ENCODE data around the gene ALPK3.

ALPK3 gene

GRCh38 chr15:84830036-84830435 lies 12.9 kb downstream of the ALPK3 start:
- TF ChIP-seq, protein P1, sequence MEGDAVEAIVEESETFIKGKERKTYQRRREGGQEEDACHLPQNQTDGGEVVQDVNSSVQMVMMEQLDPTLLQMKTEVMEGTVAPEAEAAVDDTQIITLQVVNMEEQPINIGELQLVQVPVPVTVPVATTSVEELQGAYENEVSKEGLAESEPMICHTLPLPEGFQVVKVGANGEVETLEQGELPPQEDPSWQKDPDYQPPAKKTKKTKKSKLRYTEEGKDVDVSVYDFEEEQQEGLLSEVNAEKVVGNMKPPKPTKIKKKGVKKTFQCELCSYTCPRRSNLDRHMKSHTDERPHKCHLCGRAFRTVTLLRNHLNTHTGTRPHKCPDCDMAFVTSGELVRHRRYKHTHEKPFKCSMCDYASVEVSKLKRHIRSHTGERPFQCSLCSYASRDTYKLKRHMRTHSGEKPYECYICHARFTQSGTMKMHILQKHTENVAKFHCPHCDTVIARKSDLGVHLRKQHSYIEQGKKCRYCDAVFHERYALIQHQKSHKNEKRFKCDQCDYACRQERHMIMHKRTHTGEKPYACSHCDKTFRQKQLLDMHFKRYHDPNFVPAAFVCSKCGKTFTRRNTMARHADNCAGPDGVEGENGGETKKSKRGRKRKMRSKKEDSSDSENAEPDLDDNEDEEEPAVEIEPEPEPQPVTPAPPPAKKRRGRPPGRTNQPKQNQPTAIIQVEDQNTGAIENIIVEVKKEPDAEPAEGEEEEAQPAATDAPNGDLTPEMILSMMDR (IDR thresholded peaks at IDR 0.05; ENCODE audit: low read depth, low read length) = no peak
- H3K4me3 ChIP-seq (ENCODE audit: low read depth, low read length) = no peak overlapping the region

- TF ChIP-seq, protein P1 (IDR thresholded peaks at IDR 0.05; ENCODE audit: low read depth, low read length) = no peak
- no peak overlapping the region for H3K4me3 ChIP-seq (ENCODE audit: low read depth, low read length)
Measured at GRCh38 chr15:84831028-84831427, 13.9 kb downstream of the ALPK3 start.

DNA sequence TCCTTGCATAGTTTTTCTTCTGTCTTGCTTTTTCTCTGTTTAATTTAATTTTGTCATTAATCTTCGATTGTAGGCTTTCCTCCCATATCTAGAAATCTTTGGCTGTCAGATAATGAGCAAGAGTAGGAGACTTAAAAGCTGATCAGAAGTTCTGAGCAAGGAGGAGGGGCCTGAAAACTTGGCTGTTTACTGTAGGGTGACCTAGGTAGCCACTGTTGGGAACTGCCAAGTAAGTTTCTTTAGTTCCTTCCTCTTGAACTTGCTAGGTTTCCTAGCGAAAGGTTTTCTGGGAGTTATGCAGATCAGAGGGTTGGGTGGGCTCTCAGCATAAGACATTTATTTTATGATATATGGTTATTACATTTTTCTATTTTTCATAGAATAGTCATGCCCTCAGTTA lies 14.5 kb downstream of the ALPK3 start:
- TF ChIP-seq, protein P1 (IDR thresholded peaks at IDR 0.05; ENCODE audit: low read depth, low read length) = no peak

DNA sequence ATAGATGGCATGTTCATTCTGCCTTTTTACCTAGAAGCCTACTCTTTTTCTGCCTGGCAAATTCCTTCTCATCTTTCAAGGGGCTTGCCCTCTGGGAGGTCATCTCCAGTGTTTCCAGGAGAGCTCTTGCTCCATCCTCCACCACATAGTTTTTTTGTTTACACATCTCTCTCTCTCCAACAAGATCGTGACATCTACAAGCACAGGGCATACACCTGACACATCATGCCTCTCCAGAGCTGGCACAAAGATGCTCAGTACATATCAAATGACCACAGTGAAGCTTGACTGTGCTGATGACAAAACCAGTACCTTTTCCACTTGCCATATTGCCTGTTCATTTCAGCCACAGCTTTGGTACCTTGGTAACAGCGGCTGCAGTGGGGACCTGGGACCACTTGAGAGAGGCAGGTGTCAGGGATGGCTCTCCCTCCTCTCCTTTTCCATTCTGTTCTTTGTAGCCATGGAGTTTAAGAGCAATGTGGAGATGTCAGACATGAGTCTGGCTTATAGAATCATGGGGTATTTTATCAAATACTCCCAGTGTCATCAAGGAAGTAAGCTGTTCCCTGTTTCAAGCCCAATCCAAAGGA lies 15.4 kb downstream of the ALPK3 start:
- TF ChIP-seq, protein P1 (IDR thresholded peaks at IDR 0.05; ENCODE audit: low read depth, low read length) = no peak
- no peak overlapping the region for H3K4me3 ChIP-seq (ENCODE audit: low read depth, low read length)

More for the DNA sequence above, 14.5 kb downstream of the ALPK3 start:
- H3K4me3 ChIP-seq (ENCODE audit: low read depth, low read length) = no peak overlapping the region

DNA sequence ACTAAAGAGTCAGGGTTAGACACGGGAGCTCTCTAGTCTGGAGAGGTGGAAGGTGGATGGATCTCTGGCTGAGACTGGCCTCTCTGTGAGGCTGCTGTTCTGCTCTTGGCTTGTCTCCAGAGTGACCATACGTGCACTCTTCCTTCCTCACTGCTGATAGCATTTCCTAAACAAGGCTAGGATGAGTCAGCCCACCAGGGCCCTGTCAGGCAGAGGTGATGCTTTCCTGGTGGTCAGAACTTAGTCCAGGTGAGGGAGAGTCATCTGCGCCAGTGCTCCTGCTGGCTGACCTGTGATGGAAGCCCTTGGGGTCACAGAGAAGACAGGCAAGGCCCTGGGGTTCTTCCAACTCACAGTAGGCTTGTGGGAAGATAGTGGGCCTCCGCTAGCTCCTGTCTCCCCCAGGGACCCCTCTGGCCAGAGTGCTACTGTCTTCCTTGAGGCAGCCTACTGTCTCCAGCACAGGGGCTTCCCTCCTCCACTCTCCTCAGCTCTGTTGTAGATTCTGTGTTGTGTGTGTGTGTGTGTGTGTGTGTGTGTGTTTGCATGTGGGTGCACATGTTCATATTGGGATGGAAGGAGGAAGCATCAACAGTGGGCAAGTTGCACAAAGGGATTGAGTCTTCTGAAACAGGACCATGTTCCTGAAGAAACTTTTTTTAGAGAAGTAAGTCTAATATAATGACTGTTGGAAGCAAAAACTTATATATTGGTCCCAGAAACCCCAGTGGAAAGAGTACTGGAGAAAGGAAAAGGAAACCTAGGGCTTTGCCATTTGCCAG lies 16.5 kb downstream of the ALPK3 start:
- no peak overlapping the region for H3K4me3 ChIP-seq (ENCODE audit: low read depth, low read length)

DNA sequence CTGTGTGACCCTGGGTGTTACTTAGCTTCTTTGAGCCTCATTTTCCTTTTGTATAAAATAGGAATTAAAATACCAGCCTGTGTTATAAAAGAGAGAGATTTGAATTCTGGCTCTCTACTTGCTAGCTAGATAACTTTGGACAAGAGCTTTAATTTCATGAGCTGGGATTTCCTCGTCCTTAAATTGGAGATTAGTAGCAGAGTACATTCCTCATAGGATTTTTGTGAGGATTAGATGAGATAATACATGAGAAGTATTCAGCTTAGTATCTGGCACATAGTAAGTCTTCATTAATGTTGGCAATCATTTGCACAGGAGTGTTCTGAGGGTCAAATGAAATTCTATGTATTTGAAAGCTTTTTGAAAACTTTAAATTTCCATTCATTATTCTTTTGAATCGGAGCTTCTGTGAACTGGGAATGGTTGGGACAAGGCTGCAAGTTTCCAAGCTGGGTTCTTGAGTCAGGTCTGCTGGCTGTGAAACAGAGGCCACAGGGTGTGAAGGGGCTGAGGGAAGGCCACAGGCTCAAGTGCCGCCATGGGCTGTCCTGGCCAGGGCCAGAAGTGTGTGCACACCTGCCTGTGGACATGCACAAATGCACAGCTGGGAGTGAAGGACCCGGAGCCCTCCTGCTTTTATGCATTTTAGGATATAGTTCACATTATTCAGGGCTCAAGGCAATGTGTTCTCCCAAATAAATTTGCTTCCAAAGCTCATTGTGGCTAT lies 17.2 kb downstream of the ALPK3 start:
- TF ChIP-seq, protein P1 (IDR thresholded peaks at IDR 0.05; ENCODE audit: low read depth, low read length) = no peak

More for the DNA sequence above, 16.5 kb downstream of the ALPK3 start:
- TF ChIP-seq, protein P1 (IDR thresholded peaks at IDR 0.05; ENCODE audit: low read depth, low read length) = no peak

GRCh38 chr15:84834969-84835368 lies 17.8 kb downstream of the ALPK3 start:
- TF ChIP-seq, protein P1 (IDR thresholded peaks at IDR 0.05; ENCODE audit: low read depth, low read length) = no peak
- H3K4me3 ChIP-seq (ENCODE audit: low read depth, low read length) = no peak overlapping the region

More for the DNA sequence above, 17.2 kb downstream of the ALPK3 start:
- no peak overlapping the region for H3K4me3 ChIP-seq (ENCODE audit: low read depth, low read length)
